SK-N-SH (cell line): Measurements from ENCODE around the gene ITFG1.
A peak's percentile ranks its signal among the peaks of the same experiment; 100 is the strongest.

Experiments
- CHD2 ChIP-seq: fragments of 150-350 bp; IDR thresholded peaks from 2 replicates; pipeline ENCODE4 v1.6.1; 2018; ENCODE audit warnings: low read length; ENCODE audit not compliant: partially characterized antibody
- EP300 ChIP-seq, 2 experiments: IDR thresholded peaks; 2 replicates each; pipeline versions ENCODE4 v1.4.0 to v1.6.1; 2012; ENCODE audit warnings: borderline replicate concordance in 1 of 2, low read depth in 1 of 2, low read length in 1 of 2
- EZH2phosphoT487 ChIP-seq: fragments of 200-600 bp; sonication (generic); IDR thresholded peaks from 2 replicates; pipeline ENCODE4 v1.6.1; 2017; ENCODE audit warnings: low read depth, mixed run types, mild to moderate bottlenecking, antibody characterized with exemption, moderate library complexity, borderline replicate concordance
- GABPA ChIP-seq: IDR thresholded peaks from 2 replicates; pipeline ENCODE4 v1.4.0; 2012; ENCODE audit warnings: low read depth, mild to moderate bottlenecking
- JUND ChIP-seq: IDR thresholded peaks from 2 replicates; pipeline ENCODE4 v1.4.0; 2012
- MXI1 ChIP-seq: IDR thresholded peaks from 2 replicates; pipeline ENCODE4 v1.6.1; 2012; ENCODE audit warnings: mild to moderate bottlenecking, low read depth, low read length, improper control_type of control experiment
- POLR2AphosphoS5 ChIP-seq: IDR thresholded peaks from 2 replicates; pipeline ENCODE4 v1.6.1; 2012; ENCODE audit warnings: low read depth, low read length
- RAD21 ChIP-seq: IDR thresholded peaks from 2 replicates; pipeline ENCODE4 v1.6.1; 2012; ENCODE audit warnings: mild to moderate bottlenecking, low read length
- SMC3 ChIP-seq: IDR thresholded peaks from 2 replicates; pipeline ENCODE4 v1.6.1; 2012; ENCODE audit warnings: low read depth, low read length, improper control_type of control experiment
- TF ChIP-seq, protein P1 (sequence below): fragments of 200-600 bp; sonication (generic); IDR thresholded peaks from 2 replicates; pipeline ENCODE4 v1.6.1; 2017; ENCODE audit warnings: antibody characterized with exemption, mild to moderate bottlenecking, moderate library complexity
- TF ChIP-seq, protein P2 (sequence below): fragments of 150-350 bp; IDR thresholded peaks from 2 replicates; pipeline ENCODE4 v1.6.1; 2017; ENCODE audit warnings: antibody characterized with exemption, low read length, low read depth, borderline replicate concordance

DNA sequence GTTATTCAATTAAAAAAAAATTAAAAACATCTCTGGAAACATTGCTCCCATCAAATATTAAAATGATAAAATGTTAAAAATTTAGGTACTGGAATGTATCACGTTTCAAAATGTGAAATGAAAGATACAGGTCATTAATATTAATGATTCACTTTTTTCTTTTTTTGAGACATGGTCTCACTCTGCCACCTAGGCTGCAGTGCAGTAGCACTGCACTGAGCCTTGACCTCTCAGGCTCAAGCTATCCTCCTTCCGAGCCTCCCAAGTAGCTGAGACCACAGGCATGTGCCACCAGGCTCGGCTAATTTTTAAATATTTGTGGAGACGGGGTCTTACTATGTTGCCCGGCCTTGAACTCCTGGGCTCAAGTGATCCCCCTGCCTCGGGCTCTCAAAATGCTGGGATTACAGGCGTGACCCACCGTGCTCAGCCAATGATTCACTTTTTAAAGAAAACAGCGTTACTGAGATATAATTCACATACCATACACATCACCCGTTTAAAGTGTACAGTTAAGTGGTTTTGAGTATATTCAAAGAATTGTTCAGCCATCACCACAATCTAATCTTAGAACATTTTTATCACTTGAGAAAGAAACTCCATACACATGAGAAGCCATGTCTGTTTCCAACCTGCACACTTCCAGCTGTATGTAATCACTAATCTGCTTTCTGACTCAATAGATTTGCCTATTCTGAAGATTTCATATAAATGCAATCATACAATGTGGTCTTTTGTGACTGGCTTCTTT is 298.0 kb downstream of the ITFG1 start:
- TF ChIP-seq, protein P1, sequence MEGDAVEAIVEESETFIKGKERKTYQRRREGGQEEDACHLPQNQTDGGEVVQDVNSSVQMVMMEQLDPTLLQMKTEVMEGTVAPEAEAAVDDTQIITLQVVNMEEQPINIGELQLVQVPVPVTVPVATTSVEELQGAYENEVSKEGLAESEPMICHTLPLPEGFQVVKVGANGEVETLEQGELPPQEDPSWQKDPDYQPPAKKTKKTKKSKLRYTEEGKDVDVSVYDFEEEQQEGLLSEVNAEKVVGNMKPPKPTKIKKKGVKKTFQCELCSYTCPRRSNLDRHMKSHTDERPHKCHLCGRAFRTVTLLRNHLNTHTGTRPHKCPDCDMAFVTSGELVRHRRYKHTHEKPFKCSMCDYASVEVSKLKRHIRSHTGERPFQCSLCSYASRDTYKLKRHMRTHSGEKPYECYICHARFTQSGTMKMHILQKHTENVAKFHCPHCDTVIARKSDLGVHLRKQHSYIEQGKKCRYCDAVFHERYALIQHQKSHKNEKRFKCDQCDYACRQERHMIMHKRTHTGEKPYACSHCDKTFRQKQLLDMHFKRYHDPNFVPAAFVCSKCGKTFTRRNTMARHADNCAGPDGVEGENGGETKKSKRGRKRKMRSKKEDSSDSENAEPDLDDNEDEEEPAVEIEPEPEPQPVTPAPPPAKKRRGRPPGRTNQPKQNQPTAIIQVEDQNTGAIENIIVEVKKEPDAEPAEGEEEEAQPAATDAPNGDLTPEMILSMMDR: 0 out of 2 replicates have a peak, but pooled peaks have one; percentile 11
- TF ChIP-seq, protein P2, sequence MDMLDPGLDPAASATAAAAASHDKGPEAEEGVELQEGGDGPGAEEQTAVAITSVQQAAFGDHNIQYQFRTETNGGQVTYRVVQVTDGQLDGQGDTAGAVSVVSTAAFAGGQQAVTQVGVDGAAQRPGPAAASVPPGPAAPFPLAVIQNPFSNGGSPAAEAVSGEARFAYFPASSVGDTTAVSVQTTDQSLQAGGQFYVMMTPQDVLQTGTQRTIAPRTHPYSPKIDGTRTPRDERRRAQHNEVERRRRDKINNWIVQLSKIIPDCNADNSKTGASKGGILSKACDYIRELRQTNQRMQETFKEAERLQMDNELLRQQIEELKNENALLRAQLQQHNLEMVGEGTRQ: no peak
- TF ChIP-seq RAD21: peak; percentile 35; the same call in 1 of the 2 replicates
- TF ChIP-seq CHD2: no peak
- no peak for TF ChIP-seq JUND
- no peak for TF ChIP-seq EP300 (IDR thresholded peaks at IDR 0.05; ENCODE audit: borderline replicate concordance in 1 of 2, low read depth in 1 of 2, low read length in 1 of 2)
- no peak for TF ChIP-seq SMC3
- TF ChIP-seq POLR2AphosphoS5: no peak
- TF ChIP-seq EZH2phosphoT487: no peak
- no peak for TF ChIP-seq MXI1
- TF ChIP-seq GABPA: no peak
